HUES6 (cell line): ENCODE results near the gene RBBP4.
"Not testable (repeated sequence)": the region's sequence is repeated elsewhere in the genome, so short reads cannot be mapped to it uniquely, and the experiment has no call there.

ENCODE experiments used
- H3K27ac ChIP-seq: 2 replicates; pipeline ENCODE4 v1.7.0; 2013; ENCODE audit warnings: low read depth, mild to moderate bottlenecking, low read length, inconsistent platforms
- H3K27me3 ChIP-seq: 2 replicates; pipeline ENCODE4 v1.6.1; 2013; ENCODE audit warnings: low read length; ENCODE audit not compliant: control insufficient read depth, insufficient read depth
- H3K36me3 ChIP-seq: 2 replicates; pipeline ENCODE4 v1.6.1; 2013; ENCODE audit warnings: low read length; ENCODE audit not compliant: control insufficient read depth, insufficient read depth
- H3K4me1 ChIP-seq: 2 replicates; pipeline ENCODE4 v1.6.1; 2013; ENCODE audit warnings: low read length; ENCODE audit not compliant: control insufficient read depth, insufficient read depth
- H3K4me3 ChIP-seq: 2 replicates; pipeline ENCODE4 v1.5.1; 2013; ENCODE audit warnings: low read depth, low read length
- H3K9ac ChIP-seq: one replicate; pipeline ENCODE4 v1.6.1; 2013; ENCODE audit warnings: mild to moderate bottlenecking, low read length
- H3K9me3 ChIP-seq: 2 replicates; pipeline ENCODE4 v1.6.1; 2013; ENCODE audit warnings: low read depth, low read length; ENCODE audit not compliant: control insufficient read depth, insufficient read depth

RBBP4 gene

DNA sequence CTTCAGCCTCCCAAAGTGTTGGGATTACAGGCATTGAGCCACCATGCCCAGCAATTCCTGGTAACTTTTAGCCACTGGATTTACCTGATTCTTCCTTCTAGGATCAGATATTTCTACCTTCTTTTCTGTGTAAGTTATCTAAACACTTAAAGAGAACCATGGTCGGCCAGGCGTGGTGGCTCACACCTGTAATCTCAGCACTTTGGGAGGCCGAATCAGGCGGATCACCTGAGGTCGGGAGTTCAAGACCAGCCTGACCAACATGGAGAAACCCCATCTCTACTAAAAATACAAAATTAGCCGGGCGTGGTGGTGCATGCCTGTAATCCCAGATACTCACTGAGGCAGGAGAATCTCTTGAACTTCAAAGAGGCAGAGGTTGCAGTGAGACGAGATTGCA lies 46.0 kb downstream of the RBBP4 start:
- not testable (repeated sequence) for H3K27ac ChIP-seq, H3K9me3 ChIP-seq, H3K4me1 ChIP-seq, H3K36me3 ChIP-seq, H3K9ac ChIP-seq, H3K27me3 ChIP-seq, H3K4me3 ChIP-seq

DNA sequence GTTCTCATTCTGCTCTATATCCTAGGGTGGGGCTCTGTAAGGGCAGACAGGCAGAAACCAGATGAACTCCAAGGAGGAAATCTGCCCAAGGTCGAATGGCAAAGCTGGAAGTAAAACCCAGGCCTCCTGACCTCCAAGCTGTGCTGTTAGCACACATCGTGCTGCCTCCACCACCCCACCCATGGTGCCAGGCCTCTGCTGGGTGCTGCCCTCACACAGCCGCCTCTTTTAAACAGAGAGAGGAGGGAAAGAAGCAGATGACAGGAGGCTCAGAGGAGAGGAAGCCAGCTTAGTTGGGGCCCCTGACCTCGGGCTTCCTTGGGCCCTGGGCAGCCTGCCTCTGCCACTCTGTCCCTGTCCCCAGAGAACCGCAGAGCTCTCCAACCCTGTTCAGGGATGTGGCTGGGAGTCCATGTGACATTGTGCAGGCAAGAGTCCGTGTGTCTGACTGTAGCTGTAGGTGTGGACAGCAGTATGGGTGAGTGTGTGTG lies 50.5 kb downstream of the RBBP4 start:
- H3K27ac ChIP-seq, result no peak overlapping the region
- peaks cover 24% of the 10 kb centered on the region for H3K27me3 ChIP-seq
- no peak overlapping the region for H3K9ac ChIP-seq
- H3K4me3 ChIP-seq, result no peak overlapping the region; the same call in 1 of the 2 replicates
- H3K36me3 ChIP-seq, result no peaks in the 10 kb centered on the region
- H3K4me1 ChIP-seq, result peaks cover 20% of the 10 kb centered on the region
- H3K9me3 ChIP-seq, result no peaks in the 10 kb centered on the region

DNA sequence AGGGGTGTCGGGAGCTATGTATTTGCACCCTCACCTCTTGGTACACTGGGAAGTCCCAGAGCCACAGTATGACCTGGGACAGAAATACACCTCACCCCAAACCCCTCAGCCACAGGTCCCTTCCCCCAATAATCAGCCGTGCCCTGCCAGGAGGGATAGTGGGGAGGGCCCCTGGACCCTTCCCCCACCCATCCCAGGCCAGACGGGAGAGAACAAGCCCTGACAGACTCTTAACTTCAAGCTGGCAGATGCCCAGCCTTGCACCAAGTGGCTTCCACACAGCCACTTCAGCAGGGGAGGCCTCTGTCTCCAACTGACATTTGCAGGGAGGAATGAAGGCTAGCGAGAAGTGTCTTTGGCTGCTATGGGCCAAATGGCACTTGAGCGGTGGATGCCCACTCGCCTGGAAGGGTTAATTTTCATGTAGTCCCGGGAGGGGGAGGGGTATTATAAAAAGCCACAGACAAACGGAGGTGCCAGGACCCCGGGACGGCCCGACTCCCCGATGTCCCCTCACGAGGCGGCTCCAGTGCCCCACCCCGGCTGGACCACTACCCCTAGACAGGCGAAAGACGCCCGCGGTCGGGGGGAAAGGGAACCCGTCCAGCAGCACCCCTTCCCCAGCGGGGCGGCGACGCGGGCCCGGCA lies 51.1 kb downstream of the RBBP4 start:
- H3K4me1 ChIP-seq, result peaks cover 20% of the 10 kb centered on the region
- H3K9ac ChIP-seq, result no peak overlapping the region
- no peaks in the 10 kb centered on the region for H3K36me3 ChIP-seq
- peak overlapping the region; percentile 82 for H3K4me3 ChIP-seq
- no peak overlapping the region for H3K27ac ChIP-seq
- H3K9me3 ChIP-seq, result no peaks in the 10 kb centered on the region
- H3K27me3 ChIP-seq, result peaks cover 24% of the 10 kb centered on the region

DNA sequence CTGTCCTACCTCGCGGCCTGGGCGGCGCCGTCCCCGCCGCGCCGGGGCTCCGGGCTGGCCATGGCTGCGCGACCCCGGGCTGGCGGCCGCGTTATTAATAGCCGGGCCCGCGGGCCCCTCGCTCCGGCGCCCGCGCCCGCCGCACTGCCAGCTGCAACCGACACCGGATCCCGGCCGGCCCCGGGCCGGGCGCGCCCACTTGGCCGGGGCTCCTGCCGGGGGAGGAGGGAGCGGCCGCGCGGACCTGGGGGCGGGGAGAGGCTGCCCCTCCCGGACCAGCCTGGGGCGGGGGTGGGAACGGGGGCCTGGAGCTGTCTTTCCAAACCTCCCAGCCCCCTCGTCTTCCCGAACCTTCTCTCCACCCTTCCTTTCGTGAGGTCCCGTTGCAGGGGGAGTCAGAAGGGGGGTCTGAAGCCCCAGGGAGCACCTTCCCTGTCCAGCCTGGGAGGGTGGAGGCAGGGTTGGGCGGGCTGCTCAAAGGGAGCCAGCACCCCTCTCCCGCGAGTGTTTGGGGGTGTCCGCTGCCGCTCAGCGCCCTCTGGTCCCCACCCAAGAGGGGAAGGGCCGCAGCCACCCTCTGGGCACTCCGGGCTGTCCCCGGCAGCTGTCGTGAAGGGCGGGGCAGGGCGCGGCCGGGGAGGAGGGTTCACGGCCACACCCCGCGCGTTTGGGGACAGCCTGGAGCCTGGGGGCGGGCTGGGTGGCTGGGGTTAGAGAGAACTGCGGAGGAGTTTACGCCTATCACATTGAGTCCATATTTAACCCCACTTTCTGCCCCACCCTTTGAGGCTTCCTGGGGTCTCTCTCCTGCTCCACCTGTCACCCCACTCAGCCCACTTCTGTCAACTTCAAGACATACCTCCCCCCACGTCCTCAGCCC lies 51.8 kb downstream of the RBBP4 start, which contains the start of gene SYNC:
TSS of gene SYNC (minus strand) at position 172 of the 880 bp plus-strand sequence. CDS start at position 62, 110 bp downstream.
- Histone ChIP-seq H3K36me3 (no peaks in the 10 kb centered on the region), H3K9ac (peak within 1 kb of the TSS; percentile 51), H3K4me1 (peaks cover 20% of the 10 kb centered on the region), H3K27me3 (peaks cover 24% of the 10 kb centered on the region), H3K9me3 (no peaks in the 10 kb centered on the region), H3K27ac (no peak within 1 kb of the TSS), H3K4me3 (peak within 1 kb of the TSS; percentile 82)

DNA sequence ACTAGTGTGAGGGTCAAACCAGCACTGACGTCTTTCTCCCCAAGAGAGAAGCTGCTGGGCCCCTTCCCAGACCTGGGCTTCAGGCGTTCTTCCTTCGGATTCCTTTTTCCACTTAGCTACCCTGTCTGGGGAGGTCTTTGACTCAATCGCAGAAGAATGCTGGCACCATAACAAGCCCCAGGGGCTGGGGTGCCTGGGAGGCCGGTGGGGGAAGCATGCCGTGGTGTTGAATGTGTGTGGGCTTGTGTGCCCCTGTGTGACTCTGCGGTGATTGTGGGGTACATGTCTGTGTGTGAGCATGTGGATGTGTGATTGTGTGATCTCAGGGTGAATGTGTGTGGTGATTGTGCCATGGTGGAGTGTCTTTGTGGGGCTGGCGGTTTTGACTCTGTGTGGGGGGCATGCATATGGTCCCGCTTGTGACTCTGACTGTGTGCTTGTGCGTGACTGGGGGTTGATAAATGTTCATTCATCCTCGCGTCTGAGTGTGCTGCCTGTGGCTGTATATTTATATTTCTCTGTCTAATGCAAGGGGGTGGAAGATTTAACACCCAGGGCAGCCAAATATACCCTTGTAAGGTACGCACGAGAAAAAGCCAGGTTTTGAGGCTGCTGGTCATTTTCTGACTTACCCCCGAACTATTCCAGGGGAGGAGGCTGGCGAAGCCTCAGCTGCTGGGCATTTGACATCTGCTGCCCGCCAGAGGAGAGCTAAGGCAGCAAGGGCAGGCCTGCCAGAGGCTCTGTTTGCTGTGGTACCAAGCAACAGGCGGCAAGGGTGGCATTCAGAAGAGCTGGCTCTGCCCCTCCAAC lies 52.7 kb downstream of the RBBP4 start:
- H3K4me3 ChIP-seq, result peak overlapping the region; percentile 82
- H3K36me3 ChIP-seq, result no peaks in the 10 kb centered on the region
- H3K27ac ChIP-seq, result no peak overlapping the region
- no peaks in the 10 kb centered on the region for H3K9me3 ChIP-seq
- H3K9ac ChIP-seq, result peak overlapping the region; percentile 51
- peaks cover 20% of the 10 kb centered on the region for H3K4me1 ChIP-seq
- H3K27me3 ChIP-seq, result peaks cover 24% of the 10 kb centered on the region

DNA sequence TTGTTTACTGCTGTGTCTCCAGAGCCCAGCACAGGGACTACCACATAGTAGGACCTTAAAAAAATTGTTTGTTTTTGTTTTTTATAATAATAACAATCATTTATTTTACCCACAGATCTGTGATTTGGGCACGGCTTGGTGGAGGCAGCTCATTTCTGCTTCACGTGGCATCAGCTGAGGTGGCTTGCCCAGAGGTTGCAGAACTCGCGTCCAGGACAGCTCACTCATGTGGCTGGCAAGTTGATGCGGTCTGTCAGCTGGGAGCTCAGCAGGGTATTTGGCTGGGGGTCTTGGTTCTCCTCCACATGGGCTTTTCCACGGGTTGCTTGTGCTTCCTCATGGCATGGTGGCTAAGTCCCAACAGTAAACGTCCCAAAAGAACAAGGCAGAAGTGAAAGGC lies 54.5 kb downstream of the RBBP4 start:
- Histone ChIP-seq H3K4me1 (peaks cover 20% of the 10 kb centered on the region), H3K4me3 (no peak overlapping the region), H3K27me3 (peaks cover 24% of the 10 kb centered on the region), H3K9me3 (no peaks in the 10 kb centered on the region), H3K36me3 (no peaks in the 10 kb centered on the region), H3K27ac (no peak overlapping the region), H3K9ac (no peak overlapping the region)

DNA sequence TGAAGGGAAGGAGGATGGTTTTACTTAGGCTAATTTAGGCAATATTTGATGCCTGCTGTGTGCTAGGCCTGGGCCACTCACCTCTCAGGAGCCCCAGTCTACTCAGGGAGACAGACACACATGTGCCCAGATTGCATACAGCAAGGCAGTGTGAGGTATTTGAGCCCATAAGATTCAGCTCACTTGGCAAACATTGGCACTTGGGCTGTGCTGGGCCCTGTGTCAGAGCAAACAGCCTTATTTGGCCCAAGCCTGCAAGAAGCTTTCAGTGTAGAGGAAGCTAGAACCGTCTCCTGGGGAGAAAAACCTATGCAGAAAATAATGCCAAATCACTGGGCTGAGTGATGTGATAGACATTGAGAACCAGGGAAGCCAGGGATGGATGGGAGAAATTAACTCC lies 55.5 kb downstream of the RBBP4 start:
- H3K27me3 ChIP-seq, result peaks cover 24% of the 10 kb centered on the region
- no peaks in the 10 kb centered on the region for H3K36me3 ChIP-seq
- no peak overlapping the region for H3K4me3 ChIP-seq
- no peak overlapping the region for H3K9ac ChIP-seq
- H3K27ac ChIP-seq, result no peak overlapping the region
- H3K4me1 ChIP-seq, result peaks cover 17% of the 10 kb centered on the region
- H3K9me3 ChIP-seq, result no peaks in the 10 kb centered on the region

DNA sequence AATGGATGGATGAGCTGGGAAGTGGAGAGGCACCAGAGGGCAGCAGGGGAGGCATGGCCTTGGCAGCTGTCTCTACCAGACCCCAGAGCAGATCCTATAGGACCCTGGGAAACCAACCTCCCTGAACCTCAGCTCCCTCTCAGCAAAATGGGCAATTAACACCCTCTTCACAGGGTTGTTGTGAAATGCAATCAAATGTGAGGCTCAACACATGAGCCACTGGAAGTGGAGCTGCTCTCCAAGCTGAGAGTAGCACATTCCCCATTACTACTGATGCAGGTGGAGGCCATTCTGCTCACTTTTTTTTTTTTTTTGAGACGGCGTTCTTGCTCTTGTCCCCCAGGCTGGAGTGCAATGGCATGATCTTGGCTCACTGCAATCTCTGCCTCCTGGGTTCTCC lies 58.1 kb downstream of the RBBP4 start:
- H3K4me1 ChIP-seq, result peaks cover 9% of the 10 kb centered on the region; the same call in 1 of the 2 replicates

DNA sequence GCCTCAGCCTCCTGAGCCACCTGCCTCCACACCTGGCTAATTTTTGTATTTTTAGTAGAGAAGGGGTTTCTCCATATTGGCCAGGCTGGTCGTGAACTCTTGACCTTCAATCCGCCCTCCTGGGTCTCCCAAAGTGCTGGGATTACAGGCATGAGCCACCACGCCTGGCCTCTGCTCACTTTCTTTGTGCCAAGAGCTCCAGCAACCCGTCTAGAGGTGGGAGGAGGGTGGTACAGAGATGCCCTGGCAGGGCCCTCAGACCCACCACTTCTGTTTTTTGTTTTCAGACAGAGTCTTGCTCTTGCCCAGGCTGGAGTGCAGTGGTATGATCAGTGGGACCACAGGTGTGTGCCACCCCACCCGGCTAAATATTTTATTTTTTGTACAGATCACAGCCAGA lies 58.5 kb downstream of the RBBP4 start:
- H3K4me3 ChIP-seq, result no peak overlapping the region
- no peak overlapping the region for H3K9ac ChIP-seq
- no peak overlapping the region for H3K27ac ChIP-seq
- no peaks in the 10 kb centered on the region for H3K27me3 ChIP-seq
- H3K4me1 ChIP-seq, result peaks cover 9% of the 10 kb centered on the region; the same call in 1 of the 2 replicates
- H3K9me3 ChIP-seq, result no peaks in the 10 kb centered on the region
- H3K36me3 ChIP-seq, result no peaks in the 10 kb centered on the region

More for the DNA sequence above, 58.1 kb downstream of the RBBP4 start:
- Histone ChIP-seq H3K36me3 (no peaks in the 10 kb centered on the region), H3K9ac (no peak overlapping the region), H3K27ac (no peak overlapping the region), H3K9me3 (no peaks in the 10 kb centered on the region), H3K27me3 (peaks cover 3% of the 10 kb centered on the region), H3K4me3 (no peak overlapping the region)

DNA sequence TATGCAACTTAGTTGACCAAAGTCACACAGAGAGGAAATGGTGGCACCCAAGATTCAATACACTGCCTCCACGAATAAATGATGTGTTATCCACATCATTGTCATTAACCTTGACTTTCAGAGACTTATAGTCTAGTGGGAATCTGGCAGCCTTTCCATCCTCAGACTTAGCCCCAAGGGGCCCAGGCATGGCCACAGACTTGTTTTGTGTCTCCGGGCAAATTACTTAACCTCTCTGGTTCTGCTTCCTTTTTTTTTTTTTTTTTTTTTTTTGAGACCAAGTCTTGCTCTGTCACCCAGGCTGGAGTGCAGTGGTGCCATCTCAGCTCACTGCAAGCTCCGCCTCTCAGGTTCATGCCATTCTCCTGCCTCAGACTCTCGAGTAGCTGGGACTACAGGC lies 60.2 kb downstream of the RBBP4 start:
- not testable (repeated sequence) for H3K27ac ChIP-seq, H3K4me3 ChIP-seq, H3K9ac ChIP-seq, H3K36me3 ChIP-seq, H3K9me3 ChIP-seq, H3K27me3 ChIP-seq
- H3K4me1 ChIP-seq, result peaks cover 16% of the 10 kb centered on the region
